ENCODE measurements around the gene PHF23.

Gene PHF23

DNA sequence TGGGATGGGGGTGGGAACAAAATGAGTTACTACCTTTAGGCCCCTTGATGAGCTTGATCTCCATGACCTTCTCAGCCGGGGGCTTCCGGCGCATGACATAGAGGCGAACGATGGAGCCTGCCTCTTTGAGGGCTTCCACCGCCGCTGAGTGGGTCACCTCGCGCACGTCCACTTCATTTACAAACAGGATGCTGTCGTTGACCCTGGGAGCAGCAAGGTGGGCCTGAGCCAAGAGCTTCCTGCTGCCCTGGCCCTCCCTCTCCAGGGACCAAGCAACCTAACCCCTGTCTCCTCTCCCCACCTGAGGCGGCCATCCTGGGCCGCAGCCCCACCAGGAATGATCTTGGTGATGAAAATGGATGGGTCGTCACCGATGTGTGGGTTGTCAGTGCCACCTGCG, 35.9 kb downstream of the PHF23 start:
- DNase-seq: no peak

DNA sequence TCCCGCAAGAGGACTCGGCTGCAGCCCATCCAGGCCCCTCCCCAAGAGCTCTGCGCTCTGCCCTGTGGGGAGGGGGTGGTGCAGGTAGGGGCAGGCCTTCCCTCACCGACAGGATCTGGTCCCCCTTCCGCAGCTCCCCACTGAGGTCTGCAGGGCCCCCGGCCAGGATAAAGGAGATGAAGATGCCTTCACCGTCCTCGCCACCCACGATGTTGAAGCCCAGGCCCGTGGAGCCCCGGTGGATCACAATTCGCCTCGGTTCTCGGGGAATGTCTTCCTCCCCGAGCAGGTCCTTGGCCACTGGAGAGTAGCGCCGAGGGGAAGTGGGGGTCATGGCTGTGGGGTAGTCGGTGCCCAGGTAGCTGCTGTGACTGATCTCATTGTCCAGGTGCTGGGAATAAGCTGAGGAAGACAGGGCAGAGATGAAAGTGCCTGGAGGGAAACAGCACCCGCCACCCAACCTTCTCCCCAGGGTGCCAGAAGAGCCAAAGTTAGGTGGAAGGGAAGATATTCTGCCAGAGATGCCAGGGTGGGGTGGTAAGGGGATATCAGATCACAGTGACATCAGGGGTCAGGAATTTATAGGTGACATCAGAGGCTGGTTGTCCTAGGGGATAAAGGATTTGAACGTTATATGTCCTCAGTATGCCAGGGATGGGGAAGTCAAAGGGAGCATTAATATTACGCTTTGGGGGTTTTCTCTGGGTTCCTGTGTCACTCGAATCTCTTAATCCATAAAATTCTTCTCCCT, 42.4 kb downstream of the PHF23 start:
- no peak for DNase-seq

DNA sequence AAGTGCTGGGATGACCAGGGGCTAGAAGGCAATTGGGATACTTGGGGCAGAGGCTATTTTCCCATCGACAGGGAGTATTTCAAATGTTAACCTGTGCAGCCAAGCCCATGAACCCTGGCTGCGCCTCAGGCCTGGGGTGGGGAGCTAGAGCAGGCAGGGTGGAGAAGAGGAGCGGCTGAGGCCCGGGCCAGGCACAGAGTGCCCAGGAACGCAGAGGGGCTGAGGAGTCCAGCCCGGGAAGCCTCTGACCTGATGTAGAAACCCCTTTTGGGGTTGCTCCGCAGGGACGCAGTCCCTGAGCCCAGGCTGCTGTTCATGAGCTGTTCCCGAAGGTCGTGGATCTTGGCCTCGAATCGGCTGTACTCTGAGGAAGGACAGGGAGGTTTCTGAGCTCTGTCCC, 43.3 kb downstream of the PHF23 start:
- no peak for DNase-seq

DNA sequence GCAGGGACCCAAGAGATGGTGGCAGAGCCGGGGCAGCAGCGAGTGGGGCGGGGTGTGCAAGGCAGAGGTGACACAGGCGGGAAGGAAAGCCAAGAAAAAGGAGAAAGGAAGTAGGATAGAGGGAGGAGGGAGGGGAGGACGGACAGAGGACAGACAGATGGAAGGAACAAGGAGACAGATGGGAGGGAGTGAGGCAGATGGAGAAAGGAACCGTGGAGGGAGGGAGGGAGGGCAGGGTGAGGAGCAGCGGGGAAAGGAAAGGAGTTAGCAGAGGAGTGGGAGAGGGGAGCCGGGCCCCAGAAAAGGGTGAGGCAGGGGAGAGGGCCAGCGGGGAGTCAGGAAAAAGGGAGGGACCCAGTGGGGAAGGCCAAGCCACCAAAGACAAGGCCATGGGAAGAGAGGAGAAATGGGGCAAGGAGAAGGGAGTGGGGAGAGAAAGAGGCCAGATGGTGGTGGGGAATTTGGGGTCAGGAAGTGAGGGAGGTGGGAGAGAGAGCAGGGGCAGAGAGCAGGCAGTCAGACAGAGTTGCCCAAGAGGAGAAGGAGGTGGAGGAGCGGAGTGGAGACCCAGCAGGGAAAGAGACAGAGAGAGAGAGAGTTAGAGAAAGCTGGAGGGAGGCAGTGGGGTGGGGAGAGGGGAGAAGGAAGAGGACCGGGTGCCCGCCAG, 46.9 kb downstream of the PHF23 start:
- no peak for DNase-seq

GRCh38 chr17:7191571-7192270, 47.5 kb downstream of the PHF23 start:
- DNase-seq: peak; percentile 36 to 58 (median 41)

DNA sequence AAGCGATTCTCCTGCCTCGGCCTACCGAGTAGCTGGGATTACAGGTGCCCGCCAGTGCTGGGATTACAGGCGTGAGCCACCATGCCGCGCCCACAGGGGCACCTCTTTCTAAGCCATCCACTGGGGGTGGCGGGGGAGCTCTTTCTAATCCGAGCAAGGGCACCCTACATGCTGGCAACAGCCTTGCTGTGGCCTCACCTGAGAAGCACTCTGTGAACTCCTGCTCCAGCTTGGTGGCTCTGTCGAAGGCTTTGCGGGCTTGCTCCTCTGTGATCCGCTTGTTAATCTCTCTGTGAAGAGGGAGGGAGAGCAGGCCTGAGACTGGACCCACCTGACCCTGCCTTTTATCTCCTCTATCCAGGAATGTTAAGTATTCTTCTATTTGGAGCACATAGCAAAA, 48.2 kb downstream of the PHF23 start:
- no peak for DNase-seq

DNA sequence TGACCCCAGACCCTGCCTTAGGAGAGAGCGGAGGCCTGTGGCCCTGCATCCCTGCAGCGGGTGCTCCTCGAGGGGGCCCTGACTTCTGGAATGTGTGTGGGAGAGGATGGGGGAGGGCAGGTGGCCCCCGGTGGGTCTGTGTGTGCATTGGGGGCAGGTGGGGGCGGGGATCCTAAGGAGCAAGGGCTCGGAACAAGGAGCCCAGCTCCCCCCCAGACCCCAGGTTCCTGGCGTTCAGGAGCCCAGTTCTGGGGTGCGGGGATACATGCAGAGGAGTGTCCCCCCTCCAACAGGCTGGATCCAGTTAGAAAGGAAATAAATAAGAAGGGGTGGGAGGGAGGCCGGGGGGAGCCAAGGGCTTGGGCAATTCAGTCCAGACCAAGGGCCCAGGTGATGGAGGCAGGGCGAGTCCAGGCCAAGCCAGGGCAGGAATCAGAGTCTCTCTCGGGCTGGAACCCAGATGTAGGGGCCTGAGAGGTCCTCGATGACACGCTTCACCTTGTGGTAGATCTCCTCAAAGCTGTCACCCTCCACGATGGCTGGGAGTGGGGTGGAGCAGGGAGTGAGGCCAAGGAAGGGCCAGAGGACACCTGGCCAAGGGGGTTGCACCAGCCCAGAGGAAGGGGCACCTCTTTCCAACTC, 48.9 kb downstream of the PHF23 start:
- DNase-seq: no peak

GRCh38 chr17:7186241-7186640, 53.0 kb downstream of the PHF23 start:
- DNase-seq: peak; percentile 30 to 50 (median 44)

Data from suppressor macrophage treated with lipopolysaccharide for 1 hour (primary cell).